B cell (primary cell): Measurements from ENCODE around the gene KCNF1. TPM values are rescaled to one million over a fixed set of nuclear protein-coding genes. Genes with fewer than 3 reads are reported as not detected.

ENCODE experiments used
- ATAC-seq: fragments of 200-7000 bp; cut with Tn5 transposase; one replicate; pipeline ENCODE4 v1.10.0; 2021; ENCODE audit warnings: low read depth, mild to moderate bottlenecking, moderate number of reproducible peaks, moderate library complexity
- CTCF ChIA-PET: fragments of 350-600 bp; sonication (Branson Sonifier 250); formaldehyde crosslinking; loops from one replicate; lab custom pipeline; 2021; ENCODE audit warnings: antibody characterized with exemption, inconsistent platforms; lab: Charles Lee
- POLR2A ChIA-PET: fragments of 350-600 bp; sonication (Branson Sonifier 250); formaldehyde crosslinking; loops from one replicate; lab custom pipeline; 2021; ENCODE audit warnings: antibody characterized with exemption; lab: Charles Lee
- DNase-seq: peaks from one replicate; pipeline ENCODE4 v3.0.0; 2013
- H2AFZ ChIP-seq: 2 replicates; pipeline ENCODE4 v1.6.1; 2012; ENCODE audit warnings: mild to moderate bottlenecking, low read depth, low read length; ENCODE audit not compliant: insufficient read depth, poor library complexity, severe bottlenecking
- H3K27ac ChIP-seq, 2 donors: 1 replicate in 1 of 2; 2 replicates in 1 of 2; pipeline ENCODE4 v1.5.1; 2012 to 2013; ENCODE audit warnings: low read length in 2 of 2, mild to moderate bottlenecking in 2 of 2, moderate library complexity in 1 of 2
- H3K27me3 ChIP-seq, 4 experiments: fragments of 200-600 bp in 1 of 4; sonication (generic) in 1 of 4; replicated peaks in 1 of 4; 1 replicate in 2 of 4; 2 replicates in 2 of 4; pipeline versions ENCODE4 v1.6.1 to v1.7.0; 2013 to 2016; ENCODE audit warnings: low read length in 3 of 4, mild to moderate bottlenecking in 2 of 4, mixed read lengths in 1 of 4, moderate library complexity in 1 of 4; ENCODE audit not compliant: insufficient read depth in 4 of 4, control insufficient read depth in 3 of 4; ENCODE audit errors: control extremely low read depth in 1 of 4
- H3K36me3 ChIP-seq, 2 experiments: replicated peaks in 1 of 2; 1 replicate in 1 of 2; 2 replicates in 1 of 2; pipeline versions ENCODE4 v1.6.1 to v1.7.1; 2013; ENCODE audit warnings: low read length in 1 of 2; ENCODE audit not compliant: insufficient read depth in 2 of 2, control insufficient read depth in 1 of 2; ENCODE audit errors: control extremely low read depth in 1 of 2, extremely low read depth in 1 of 2
- H3K4me1 ChIP-seq, 2 donors: fragments of 200-600 bp in 1 of 2; sonication (generic) in 1 of 2; 1 replicate in 1 of 2; 2 replicates in 1 of 2; pipeline versions ENCODE4 v1.5.1 to v1.6.1; 2013 to 2017; ENCODE audit warnings: low read length in 2 of 2; ENCODE audit not compliant: control insufficient read depth in 2 of 2, insufficient read depth in 2 of 2
- H3K4me2 ChIP-seq: replicated peaks from 2 replicates; pipeline ENCODE3; 2012; ENCODE audit warnings: mild to moderate bottlenecking, low read depth, low read length; ENCODE audit not compliant: poor library complexity, severe bottlenecking
- H3K4me3 ChIP-seq, 5 experiments: fragments of 200-600 bp in 1 of 5; sonication (generic) in 1 of 5; 1 replicate in 3 of 5; 2 replicates in 2 of 5; pipeline versions ENCODE4 v1.5.1 to v1.7.0; 2011 to 2016; ENCODE audit warnings: low read length in 4 of 5, mild to moderate bottlenecking in 4 of 5, low read depth in 2 of 5, control low read depth in 1 of 5, moderate library complexity in 1 of 5; ENCODE audit not compliant: insufficient read depth in 1 of 5; ENCODE audit errors: control extremely low read depth in 1 of 5, extremely low read depth in 1 of 5
- H3K79me2 ChIP-seq: fragments of 200-600 bp; sonication (generic); one replicate; pipeline ENCODE4 v1.6.0; 2016; ENCODE audit warnings: low read length; ENCODE audit not compliant: control insufficient read depth, insufficient read depth
- H3K9ac ChIP-seq: fragments of 200-600 bp; sonication (generic); 2 replicates; pipeline ENCODE4 v1.6.1; 2017; ENCODE audit warnings: mild to moderate bottlenecking, low read length, moderate library complexity
- H3K9me3 ChIP-seq, 3 donors: one replicate each; pipeline versions ENCODE4 v1.6.1 to v1.7.1; 2013; ENCODE audit warnings: low read length in 2 of 3; ENCODE audit not compliant: control insufficient read depth in 2 of 3, insufficient read depth in 1 of 3; ENCODE audit errors: control extremely low read depth in 1 of 3
- H4K20me1 ChIP-seq: 2 replicates; pipeline ENCODE4 v1.6.0; 2012; ENCODE audit warnings: mild to moderate bottlenecking, low read length; ENCODE audit not compliant: insufficient read depth, control insufficient read depth, poor library complexity, severe bottlenecking
- H3K27ac Mint-ChIP-seq: one replicate; pipeline ENCODE4 v1.8.0; 2021; ENCODE audit warnings: mixed read lengths
- H3K27me3 Mint-ChIP-seq: one replicate; pipeline ENCODE4 v1.8.0; 2021; ENCODE audit warnings: mixed read lengths
- H3K4me1 Mint-ChIP-seq: one replicate; pipeline ENCODE4 v1.8.0; 2021; ENCODE audit warnings: mixed read lengths
- H3K4me3 Mint-ChIP-seq: one replicate; pipeline ENCODE4 v1.8.0; 2021; ENCODE audit warnings: mixed read lengths
- H3K9me3 Mint-ChIP-seq: one replicate; pipeline ENCODE4 v1.8.0; 2022; ENCODE audit warnings: mixed read lengths; ENCODE audit not compliant: insufficient read depth
- CTCF ChIP-seq: fragments of 200-600 bp; IDR thresholded peaks from one replicate; pipeline ENCODE4 v1.8.0; 2022; ENCODE audit warnings: antibody characterized with exemption, mild to moderate bottlenecking
- EZH2 ChIP-seq: IDR thresholded peaks from 2 replicates; pipeline ENCODE4 v1.6.1; 2012; ENCODE audit warnings: borderline replicate concordance, low read depth, mild to moderate bottlenecking, moderate library complexity, low read length; ENCODE audit not compliant: insufficient read depth, poor library complexity, severe bottlenecking
- WGBS: methylation state at CpG from one replicate; pipeline ENCODE4 v1.1.5; 2013; ENCODE audit warnings: missing lambda C conversion rate; ENCODE audit not compliant: insufficient coverage; 5-methylcytosine and 5-hydroxymethylcytosine counted together
- intact Hi-C: fragments of 100-400 bp; cut with micrococcal nuclease; formaldehyde crosslinking; loops from one replicate; pipeline ENCODE4 v1.10.0; 2022
- polyA plus RNA-seq: library from polyadenylated mRNA; depleted of rRNA; stranded (reverse); fragments of >200 nt; gene quantifications from 2 replicates; pipeline ENCODE4 v1.2.3, GENCODE V29; 2012
- total RNA-seq, 2 donors: library from RNA; stranded (reverse); fragments of 120-200 nt in 1 of 2; gene quantifications; 1 replicate in 1 of 2; 2 replicates in 1 of 2; pipeline versions ENCODE4 v1.2.3 to v1.2.4, GENCODE V29; 2013 to 2022

Gene KCNF1
- total and polyA plus RNA-seq, 2 donors (not counting 1 experiment from before 2014, with no cell fraction given): not detected

- Histone ChIP-seq H3K36me3 (no peaks in the 10 kb centered on the region), H3K4me3 (no peak overlapping the region), H3K27me3 (peaks cover 0 to 7% (median 0%) of the 10 kb centered on the region in 4 experiments), H3K79me2 (no peaks in the 10 kb centered on the region), H2AFZ (no peak overlapping the region), H3K27ac (no peak overlapping the region), H3K4me1 (no peaks in the 10 kb centered on the region), H3K9me3 (no peaks in the 10 kb centered on the region), H4K20me1 (no peaks in the 10 kb centered on the region), H3K4me2 (no peak overlapping the region), H3K9ac (no peak overlapping the region)
- ATAC-seq (no peak), DNase-seq (no peak)
- POLR2A ChIA-PET: no interaction called here
- H3K4me1 Mint-ChIP-seq: no peaks in the 10 kb centered on the region
- H3K27me3 Mint-ChIP-seq: peaks cover 41% of the 10 kb centered on the region
- H3K9me3 Mint-ChIP-seq: no peaks in the 10 kb centered on the region
- 89% methylated on average over 15 of the region's 17 CpGs for WGBS
- no peak overlapping the region for H3K4me3 Mint-ChIP-seq
- no peak for TF ChIP-seq EZH2
- no peak for TF ChIP-seq CTCF
- CTCF ChIA-PET: no interaction called here
- H3K27ac Mint-ChIP-seq: no peak overlapping the region
- intact Hi-C loops: no loop called here
Measured at GRCh38 chr2:10932345-10933151, 20.8 kb downstream of the KCNF1 start.

GRCh38 chr2:10933700-10934225, 22.0 kb downstream of the KCNF1 start:
- no peaks in the 10 kb centered on the region for H3K4me1 Mint-ChIP-seq
- peaks cover under 1% of the 10 kb centered on the region for H3K9me3 Mint-ChIP-seq
- no peak overlapping the region for H3K4me3 Mint-ChIP-seq
- Histone ChIP-seq H3K36me3 (no peaks in the 10 kb centered on the region), H2AFZ (no peak overlapping the region), H3K9ac (no peak overlapping the region), H3K9me3 (peaks cover 0 to 7% (median under 1%) of the 10 kb centered on the region in 3 donors), H3K27me3 (peaks cover 0 to 7% (median 0%) of the 10 kb centered on the region in 4 experiments), H3K4me3 (no peak overlapping the region), H3K4me2 (no peak overlapping the region), H3K4me1 (no peaks in the 10 kb centered on the region), H3K27ac (no peak overlapping the region), H4K20me1 (no peaks in the 10 kb centered on the region), H3K79me2 (no peaks in the 10 kb centered on the region)
- no peak for ATAC-seq
- CTCF ChIA-PET: no interaction called here
- peaks cover 32% of the 10 kb centered on the region for H3K27me3 Mint-ChIP-seq
- TF ChIP-seq CTCF: no peak
- TF ChIP-seq EZH2: no peak
- 90% methylated on average over 10 of the region's 11 CpGs for WGBS
- H3K27ac Mint-ChIP-seq: no peak overlapping the region
- POLR2A ChIA-PET: no interaction called here
- intact Hi-C loops: no loop called here
- no peak for DNase-seq
